Keratinocyte (primary cell): Measurements from ENCODE around the gene HMCN2. TPM values are rescaled to one million over a fixed set of nuclear protein-coding genes. Genes with fewer than 3 reads are reported as not detected.

Experiments
- DNase-seq: peaks from one replicate; pipeline ENCODE4 v3.0.0-alpha.2; 2011; ENCODE audit warnings: low read depth, missing footprints, low spot score
- FAIRE-seq: peaks from 2 replicates; lab custom pipeline; 2011; peaks lifted over from hg19 to GRCh38; lab: Jason Lieb, UNC
- H2AFZ ChIP-seq: 2 replicates; pipeline ENCODE4 v1.6.0; 2012; ENCODE audit warnings: low read length, control low read depth, inconsistent platforms; ENCODE audit not compliant: control insufficient read depth
- H3K27ac ChIP-seq: 2 replicates; pipeline ENCODE4 v1.5.1; 2011; ENCODE audit warnings: low read length; ENCODE audit not compliant: control insufficient read depth, insufficient read depth
- H3K27me3 ChIP-seq: 3 replicates; pipeline ENCODE4 v1.6.0; 2011; ENCODE audit warnings: low read length; ENCODE audit not compliant: control insufficient read depth, insufficient read depth; ENCODE audit errors: extremely low read depth
- H3K36me3 ChIP-seq, 2 experiments: 2 replicates in 1 of 2; 3 replicates in 1 of 2; pipeline ENCODE4 v1.5.1; 2011; ENCODE audit warnings: low read length in 2 of 2, mild to moderate bottlenecking in 1 of 2; ENCODE audit not compliant: control insufficient read depth in 2 of 2, insufficient read depth in 2 of 2; ENCODE audit errors: extremely low read depth in 1 of 2
- H3K4me1 ChIP-seq: 3 replicates; pipeline ENCODE4 v1.5.1; 2011; ENCODE audit warnings: low read length; ENCODE audit not compliant: control insufficient read depth, insufficient read depth; ENCODE audit errors: extremely low read depth
- H3K4me2 ChIP-seq: 3 replicates; pipeline ENCODE4 v1.6.0; 2011; ENCODE audit warnings: low read depth, low read length; ENCODE audit not compliant: control insufficient read depth, insufficient read depth; ENCODE audit errors: extremely low read depth
- H3K4me3 ChIP-seq, 3 experiments: fragments of 200-600 bp in 1 of 3; sonication (generic) in 1 of 3; 2 replicates in 2 of 3; 3 replicates in 1 of 3; pipeline ENCODE4 v1.5.1; 2011 to 2016; ENCODE audit warnings: low read length in 3 of 3, mild to moderate bottlenecking in 3 of 3, control low read depth in 2 of 3, inconsistent platforms in 1 of 3, low read depth in 1 of 3, mixed read lengths in 1 of 3, mixed run types in 1 of 3, moderate library complexity in 1 of 3; ENCODE audit not compliant: control insufficient read depth in 2 of 3, insufficient read depth in 2 of 3; ENCODE audit errors: extremely low read depth in 1 of 3
- H3K79me2 ChIP-seq: 2 replicates; pipeline ENCODE4 v1.6.0; 2012; ENCODE audit warnings: low read length; ENCODE audit not compliant: control insufficient read depth, insufficient read depth
- H3K9ac ChIP-seq: 3 replicates; pipeline ENCODE4 v1.6.0; 2011; ENCODE audit warnings: low read length; ENCODE audit not compliant: control insufficient read depth, insufficient read depth; ENCODE audit errors: extremely low read depth
- H3K9me1 ChIP-seq: 3 replicates; pipeline ENCODE4 v1.6.0; 2011; ENCODE audit warnings: low read length; ENCODE audit not compliant: control insufficient read depth, insufficient read depth; ENCODE audit errors: extremely low read depth
- H3K9me3 ChIP-seq: 2 replicates; pipeline ENCODE4 v1.5.1; 2012; ENCODE audit warnings: low read depth, low read length; ENCODE audit not compliant: control insufficient read depth
- H4K20me1 ChIP-seq: 3 replicates; pipeline ENCODE4 v1.6.0; 2011; ENCODE audit warnings: low read length; ENCODE audit not compliant: control insufficient read depth, insufficient read depth; ENCODE audit errors: extremely low read depth
- CTCF ChIP-seq, 3 experiments: IDR thresholded peaks in 1 of 3; conservative IDR thresholded peaks in 1 of 3; optimal IDR thresholded peaks in 1 of 3; 2 replicates in 2 of 3; 3 replicates in 1 of 3; pipeline versions ENCODE3 to v1.5.1; 2011; ENCODE audit warnings: low read length in 3 of 3, mild to moderate bottlenecking in 3 of 3, moderate library complexity in 2 of 3, control low read depth in 1 of 3, inconsistent platforms in 1 of 3; ENCODE audit not compliant: insufficient read depth in 2 of 3; ENCODE audit errors: extremely low read depth in 1 of 3
- EZH2 ChIP-seq: IDR thresholded peaks from one replicate; pipeline ENCODE4 v1.6.1; 2012; ENCODE audit warnings: inconsistent platforms, mild to moderate bottlenecking, low read length, moderate library complexity
- dilution Hi-C: fragments of 300-500 bp; cut with MboI; formaldehyde crosslinking; loops from one replicate; pipeline ENCODE4 v1.7.0; 2020; ENCODE audit warnings: low sequenced_read_pairs; ENCODE audit not compliant: extremely low pct_ligation_motif_present
- polyA plus RNA-seq, 5 experiments: library from polyadenylated mRNA; depleted of rRNA in 3 of 5; stranded (reverse) in 3 of 5; stranded (forward) in 1 of 5; unstranded in 1 of 5; fragments of >200 nt; gene quantifications; 1 replicate in 1 of 5; 2 replicates in 3 of 5; 3 replicates in 1 of 5; pipeline versions ENCODE4 v1.2.1 to v1.2.3, GENCODE V29; 2011 to 2012; ENCODE audit warnings: missing spikeins in 2 of 5, low read depth in 1 of 5, low replicate concordance in 1 of 5

Gene HMCN2
- polyA plus RNA-seq, 1 donor (not counting 4 experiments of a cell fraction or from before 2014, with no cell fraction given) = not detected

GRCh38 chr9:130383350-130383715 is 117.8 kb downstream of the HMCN2 start:
- H4K20me1 ChIP-seq = no peaks in the 10 kb centered on the region
- no peaks in the 10 kb centered on the region for H3K36me3 ChIP-seq
- dilution Hi-C loops = no loop called here
- H3K9me3 ChIP-seq = no peaks in the 10 kb centered on the region
- H3K9me1 ChIP-seq = no peaks in the 10 kb centered on the region
- no peaks in the 10 kb centered on the region for H3K79me2 ChIP-seq
- H3K4me3 ChIP-seq = no peak overlapping the region
- no peak overlapping the region for H3K9ac ChIP-seq
- no peaks in the 10 kb centered on the region for H3K4me1 ChIP-seq
- no peak overlapping the region for H3K27ac ChIP-seq
- H2AFZ ChIP-seq = no peak overlapping the region
- no peak for FAIRE-seq
- no peak overlapping the region for H3K4me2 ChIP-seq
- TF ChIP-seq EZH2 (no peak), CTCF (optimal IDR thresholded peaks at IDR 0.05 in 1 of 3, IDR thresholded peaks at IDR 0.05 in 1 of 3, conservative IDR thresholded peaks at IDR 0.05 in 1 of 3; ENCODE audit: extremely low read depth in 1 of 3, insufficient read depth in 2 of 3, low read length in 3 of 3) (no peak)
- peaks cover 8% of the 10 kb centered on the region for H3K27me3 ChIP-seq
- DNase-seq = no peak

GRCh38 chr9:130383979-130384676 is 118.6 kb downstream of the HMCN2 start:
- Histone ChIP-seq H3K4me3 (no peak overlapping the region), H3K4me2 (no peak overlapping the region), H3K9ac (no peak overlapping the region), H3K9me1 (no peaks in the 10 kb centered on the region), H2AFZ (no peak overlapping the region), H4K20me1 (no peaks in the 10 kb centered on the region), H3K4me1 (no peaks in the 10 kb centered on the region), H3K27ac (no peak overlapping the region), H3K9me3 (no peaks in the 10 kb centered on the region), H3K79me2 (no peaks in the 10 kb centered on the region), H3K36me3 (no peaks in the 10 kb centered on the region), H3K27me3 (peaks cover 8% of the 10 kb centered on the region)
- no peak for FAIRE-seq
- TF ChIP-seq CTCF (optimal IDR thresholded peaks at IDR 0.05 in 1 of 3, IDR thresholded peaks at IDR 0.05 in 1 of 3, conservative IDR thresholded peaks at IDR 0.05 in 1 of 3; ENCODE audit: extremely low read depth in 1 of 3, insufficient read depth in 2 of 3, low read length in 3 of 3) (no peak), EZH2 (no peak)
- no peak for DNase-seq
- dilution Hi-C loops = no loop called here
